Activated B cell treated with CpG ODN at 0.5 μM for 24 hours (primary cell): ENCODE data around the gene THEM5. TPM values are rescaled to one million over a fixed set of nuclear protein-coding genes. Genes with fewer than 3 reads are reported as not detected.

Experiments
- ATAC-seq: fragments of 200-7000 bp; cut with Tn5 transposase; one replicate; pipeline ENCODE4 v1.10.0; 2021; ENCODE audit warnings: low read depth, mild to moderate bottlenecking, moderate library complexity
- CTCF ChIA-PET: fragments of 350-600 bp; sonication (Branson Sonifier 250); formaldehyde crosslinking; loops from one replicate; lab custom pipeline; 2021; ENCODE audit warnings: antibody characterized with exemption; lab: Charles Lee
- POLR2A ChIA-PET: fragments of 350-600 bp; sonication (Branson Sonifier 250); formaldehyde crosslinking; loops from one replicate; lab custom pipeline; 2021; ENCODE audit warnings: antibody characterized with exemption; lab: Charles Lee
- DNase-seq: peaks from one replicate; pipeline ENCODE4 v3.0.0; 2022
- H3K27ac Mint-ChIP-seq: one replicate; pipeline ENCODE4 v1.8.0; 2020; ENCODE audit warnings: mixed read lengths
- H3K27me3 Mint-ChIP-seq: one replicate; pipeline ENCODE4 v1.8.0; 2021; ENCODE audit warnings: mixed read lengths
- H3K36me3 Mint-ChIP-seq: one replicate; pipeline ENCODE4 v1.8.0; 2021; ENCODE audit warnings: low read depth, mixed read lengths
- H3K4me1 Mint-ChIP-seq: one replicate; pipeline ENCODE4 v1.8.0; 2021; ENCODE audit warnings: mixed read lengths
- H3K4me3 Mint-ChIP-seq: one replicate; pipeline ENCODE4 v1.8.0; 2020; ENCODE audit warnings: mild to moderate bottlenecking, mixed read lengths
- H3K9me3 Mint-ChIP-seq: one replicate; pipeline ENCODE4 v1.8.0; 2020; ENCODE audit warnings: mixed read lengths
- CTCF ChIP-seq: fragments of 200-600 bp; IDR thresholded peaks from one replicate; pipeline ENCODE4 v1.8.0; 2022; ENCODE audit warnings: antibody characterized with exemption, mild to moderate bottlenecking
- intact Hi-C: fragments of 100-400 bp; cut with micrococcal nuclease; formaldehyde crosslinking; loops from one replicate; pipeline ENCODE4 v1.15.1; 2024
- total RNA-seq: library from RNA; stranded (reverse); gene quantifications from 2 replicates; pipeline ENCODE4 v1.2.3, GENCODE V29; 2022

THEM5 gene
- total RNA-seq, 1 donor from 2014 or later: not detected

GRCh38 chr1:151828921-151829320 lies 24.6 kb downstream of the THEM5 start:
- no peak for DNase-seq
- H3K36me3 Mint-ChIP-seq: no peaks in the 10 kb centered on the region
- CTCF ChIA-PET: no interaction called here
- no peak for TF ChIP-seq CTCF
- H3K4me1 Mint-ChIP-seq: peaks cover 8% of the 10 kb centered on the region
- H3K27ac Mint-ChIP-seq: no peak overlapping the region
- H3K27me3 Mint-ChIP-seq: peaks cover 20% of the 10 kb centered on the region
- no peak overlapping the region for H3K4me3 Mint-ChIP-seq
- ATAC-seq: no peak
- intact Hi-C loops: no loop called here
- POLR2A ChIA-PET: no interaction called here
- no peaks in the 10 kb centered on the region for H3K9me3 Mint-ChIP-seq

GRCh38 chr1:151827853-151828252 lies 25.7 kb downstream of the THEM5 start:
- ATAC-seq: no peak
- no peak for DNase-seq
- Mint-ChIP-seq H3K4me1 (peaks cover 8% of the 10 kb centered on the region), H3K9me3 (no peaks in the 10 kb centered on the region), H3K36me3 (no peaks in the 10 kb centered on the region), H3K27me3 (peaks cover 20% of the 10 kb centered on the region), H3K27ac (no peak overlapping the region), H3K4me3 (no peak overlapping the region)
- no peak for TF ChIP-seq CTCF
- ChIA-PET POLR2A (no interaction called here), CTCF (no interaction called here)
- intact Hi-C loops: no loop called here

- peaks cover 20% of the 10 kb centered on the region for H3K27me3 Mint-ChIP-seq
- CTCF ChIA-PET: no interaction called here
- no peak overlapping the region for H3K4me3 Mint-ChIP-seq
Measured at GRCh38 chr1:151825751-151826660, 27.5 kb downstream of the THEM5 start.

GRCh38 chr1:151825204-151825603 lies 28.3 kb downstream of the THEM5 start:
- H3K4me3 Mint-ChIP-seq: no peak overlapping the region
- peaks cover 20% of the 10 kb centered on the region for H3K27me3 Mint-ChIP-seq
- no peak for TF ChIP-seq CTCF
- intact Hi-C loops: no loop called here
- ChIA-PET POLR2A (no interaction called here), CTCF (no interaction called here)
- no peaks in the 10 kb centered on the region for H3K36me3 Mint-ChIP-seq
- DNase-seq (no peak), ATAC-seq (no peak)
- H3K27ac Mint-ChIP-seq: no peak overlapping the region
- no peaks in the 10 kb centered on the region for H3K9me3 Mint-ChIP-seq
- H3K4me1 Mint-ChIP-seq: peaks cover 8% of the 10 kb centered on the region

More at GRCh38 chr1:151825751-151826660, 27.5 kb downstream of the THEM5 start:
- no peak for ATAC-seq
- DNase-seq: no peak
- Mint-ChIP-seq H3K9me3 (no peaks in the 10 kb centered on the region), H3K36me3 (no peaks in the 10 kb centered on the region), H3K4me1 (peaks cover 8% of the 10 kb centered on the region), H3K27ac (no peak overlapping the region)
- intact Hi-C loops: no loop called here
- POLR2A ChIA-PET: no interaction called here
- no peak for TF ChIP-seq CTCF

GRCh38 chr1:151823175-151823574 lies 30.3 kb downstream of the THEM5 start:
- H3K4me3 Mint-ChIP-seq: no peak overlapping the region
- DNase-seq (no peak), ATAC-seq (no peak)
- ChIA-PET POLR2A (no interaction called here), CTCF (no interaction called here)
- peaks cover 14% of the 10 kb centered on the region for H3K27me3 Mint-ChIP-seq
- intact Hi-C loops: no loop called here
- no peaks in the 10 kb centered on the region for H3K4me1 Mint-ChIP-seq
- no peak for TF ChIP-seq CTCF
- H3K27ac Mint-ChIP-seq: no peak overlapping the region
- no peaks in the 10 kb centered on the region for H3K9me3 Mint-ChIP-seq
- H3K36me3 Mint-ChIP-seq: no peaks in the 10 kb centered on the region
